SK-N-SH (cell line): ENCODE data around the gene CPA1. TPM values are rescaled to one million over a fixed set of nuclear protein-coding genes. Genes with fewer than 3 reads are reported as not detected.

Experiments
- CTCF ChIA-PET: fragments of 300-600, 350-600 bp; formaldehyde crosslinking; extraction: SDS; loops from one replicate; lab custom pipeline; 2021; lab: Yijun Ruan, JAX
- POLR2A ChIA-PET: fragments of 350-600 bp; sonication (Branson Sonifier 250); formaldehyde crosslinking; extraction: SDS; loops from one replicate; lab custom pipeline; 2020; ENCODE audit warnings: antibody characterized with exemption, inconsistent platforms; lab: Yijun Ruan, JAX
- DNase-seq: peaks from one replicate; pipeline ENCODE4 v3.0.0; 2012
- H2AFZ ChIP-seq: fragments of 200-600 bp; sonication (generic); 2 replicates; pipeline ENCODE4 v1.8.1; 2016; ENCODE audit warnings: antibody characterized with exemption, mild to moderate bottlenecking, low read depth
- H3F3A ChIP-seq: fragments of 200-600 bp; sonication (generic); replicated peaks from 2 replicates; pipeline ENCODE3; 2016; ENCODE audit warnings: antibody characterized with exemption, mild to moderate bottlenecking; ENCODE audit not compliant: insufficient read depth
- H3K27ac ChIP-seq, 2 experiments: fragments of 200-500 bp in 1 of 2; fragments of 200-600 bp in 1 of 2; sonication (Bioruptor generic) in 1 of 2; sonication (generic), shearing (Covaris generic) in 1 of 2; 2 replicates each; pipeline versions ENCODE4 v1.5.1 to v1.6.1; 2014 to 2016; ENCODE audit warnings: low read depth in 2 of 2, inconsistent platforms in 1 of 2, low read length in 1 of 2, mild to moderate bottlenecking in 1 of 2, mixed read lengths in 1 of 2
- H3K27me3 ChIP-seq: fragments of 200-600 bp; sonication (generic), shearing (Covaris generic); 2 replicates; pipeline ENCODE4 v1.6.1; 2016; ENCODE audit warnings: mixed run types; ENCODE audit not compliant: insufficient read depth
- H3K36me3 ChIP-seq, 2 experiments: fragments of 200-500 bp in 1 of 2; fragments of 200-600 bp in 1 of 2; sonication (Bioruptor generic) in 1 of 2; sonication (generic) in 1 of 2; replicated peaks in 1 of 2; 2 replicates each; pipeline versions ENCODE3 to v1.5.1; 2014 to 2016; ENCODE audit warnings: low read length in 1 of 2, mild to moderate bottlenecking in 1 of 2; ENCODE audit not compliant: insufficient read depth in 2 of 2, control insufficient read depth in 1 of 2
- H3K4me1 ChIP-seq, 2 experiments: fragments of 200-500 bp in 1 of 2; fragments of 200-600 bp in 1 of 2; sonication (Bioruptor generic) in 1 of 2; sonication (generic), shearing (Covaris generic) in 1 of 2; 2 replicates each; pipeline versions ENCODE4 v1.5.1 to v1.6.1; 2014 to 2016; ENCODE audit warnings: low read depth in 1 of 2, low read length in 1 of 2, mixed run types in 1 of 2; ENCODE audit not compliant: insufficient read depth in 2 of 2, control insufficient read depth in 1 of 2
- H3K4me2 ChIP-seq: fragments of 200-600 bp; sonication (generic), shearing (Covaris generic); 2 replicates; pipeline ENCODE4 v1.6.1; 2017; ENCODE audit warnings: mixed run types
- H3K4me3 ChIP-seq, 2 experiments: fragments of 200-500 bp in 1 of 2; fragments of 200-600 bp in 1 of 2; sonication (Bioruptor generic) in 1 of 2; sonication (generic), shearing (Covaris generic) in 1 of 2; 2 replicates each; pipeline versions ENCODE4 v1.5.1 to v1.8.1; 2014 to 2016; ENCODE audit warnings: low read depth in 2 of 2, inconsistent platforms in 1 of 2, low read length in 1 of 2, mild to moderate bottlenecking in 1 of 2, mixed read lengths in 1 of 2, moderate library complexity in 1 of 2
- H3K79me2 ChIP-seq: fragments of 200-600 bp; sonication (generic); 2 replicates; pipeline ENCODE4 v1.8.1; 2017; ENCODE audit warnings: mild to moderate bottlenecking; ENCODE audit not compliant: insufficient read depth
- H3K9ac ChIP-seq: fragments of 200-600 bp; sonication (generic); 2 replicates; pipeline ENCODE4 v1.6.1; 2017; ENCODE audit warnings: mixed run types
- H3K9me2 ChIP-seq: fragments of 200-600 bp; sonication (generic); 2 replicates; pipeline ENCODE4 v1.6.1; 2017; ENCODE audit warnings: mixed run types
- H3K9me3 ChIP-seq: fragments of 200-600 bp; sonication (generic); 2 replicates; pipeline ENCODE4 v1.6.1; 2017; ENCODE audit warnings: mixed run types, mild to moderate bottlenecking, moderate library complexity
- H4K20me1 ChIP-seq: fragments of 200-600 bp; sonication (generic); 2 replicates; pipeline ENCODE4 v1.6.1; 2017; ENCODE audit warnings: mild to moderate bottlenecking, mixed run types; ENCODE audit not compliant: insufficient read depth
- EP300 ChIP-seq, 2 experiments: IDR thresholded peaks; 2 replicates each; pipeline versions ENCODE4 v1.4.0 to v1.6.1; 2012; ENCODE audit warnings: borderline replicate concordance in 1 of 2, low read depth in 1 of 2, low read length in 1 of 2
- EZH2phosphoT487 ChIP-seq: fragments of 200-600 bp; sonication (generic); IDR thresholded peaks from 2 replicates; pipeline ENCODE4 v1.6.1; 2017; ENCODE audit warnings: low read depth, mixed run types, mild to moderate bottlenecking, antibody characterized with exemption, moderate library complexity, borderline replicate concordance
- FOXJ3 ChIP-seq: sonication (generic); formaldehyde crosslinking; IDR thresholded peaks from 2 replicates; pipeline ENCODE4 v1.5.1; 2020; ENCODE audit warnings: mild to moderate bottlenecking, missing genetic modification reagents
- GATA2 ChIP-seq: sonication (generic); formaldehyde crosslinking; IDR thresholded peaks from 2 replicates; pipeline ENCODE4 v1.5.0; 2020; ENCODE audit warnings: mild to moderate bottlenecking, missing genetic modification reagents
- JUND ChIP-seq: IDR thresholded peaks from 2 replicates; pipeline ENCODE4 v1.4.0; 2012
- MAX ChIP-seq: IDR thresholded peaks from 2 replicates; pipeline ENCODE4 v1.4.0; 2012; ENCODE audit warnings: low read depth
- MXI1 ChIP-seq: IDR thresholded peaks from 2 replicates; pipeline ENCODE4 v1.6.1; 2012; ENCODE audit warnings: mild to moderate bottlenecking, low read depth, low read length, improper control_type of control experiment
- NFIC ChIP-seq: IDR thresholded peaks from 2 replicates; pipeline ENCODE4 v1.4.0; 2012; ENCODE audit warnings: borderline replicate concordance
- NRF1 ChIP-seq: IDR thresholded peaks from 2 replicates; pipeline ENCODE4 v1.6.1; 2012; ENCODE audit warnings: low read depth, mild to moderate bottlenecking, low read length
- PBX3 ChIP-seq: IDR thresholded peaks from 2 replicates; pipeline ENCODE4; 2012
- POLR2AphosphoS5 ChIP-seq: IDR thresholded peaks from 2 replicates; pipeline ENCODE4 v1.6.1; 2012; ENCODE audit warnings: low read depth, low read length
- RCOR1 ChIP-seq: fragments of 150-350 bp; IDR thresholded peaks from 2 replicates; pipeline ENCODE4 v1.6.1; 2017; ENCODE audit warnings: antibody characterized with exemption, low read length
- RFX5 ChIP-seq: IDR thresholded peaks from 2 replicates; pipeline ENCODE4 v1.6.1; 2012; ENCODE audit warnings: mild to moderate bottlenecking, improper control_type of control experiment, low read length
- SIN3A ChIP-seq: IDR thresholded peaks from 2 replicates; pipeline ENCODE4 v1.6.1; 2012; ENCODE audit warnings: low read depth, mild to moderate bottlenecking, low read length, moderate library complexity, borderline replicate concordance
- SMC3 ChIP-seq: IDR thresholded peaks from 2 replicates; pipeline ENCODE4 v1.6.1; 2012; ENCODE audit warnings: low read depth, low read length, improper control_type of control experiment
- TAF1 ChIP-seq: IDR thresholded peaks from 2 replicates; pipeline ENCODE4 v1.6.1; 2012; ENCODE audit warnings: low read depth, mild to moderate bottlenecking, low read length, moderate library complexity, borderline replicate concordance
- WGBS: methylation state at CpG from one replicate; pipeline ENCODE4 v1.1.6; 2017; ENCODE audit warnings: low lambda C conversion rate; 5-methylcytosine and 5-hydroxymethylcytosine counted together
- polyA plus RNA-seq, 3 experiments: library from polyadenylated mRNA; depleted of rRNA; stranded (reverse); fragments of >200 nt; gene quantifications; 2 replicates each; pipeline ENCODE4 v1.2.3, GENCODE V29; 2012
- TF ChIP-seq, protein P1 (sequence below): fragments of 150-350 bp; IDR thresholded peaks from 2 replicates; pipeline ENCODE4 v1.6.1; 2017; ENCODE audit warnings: antibody characterized with exemption, low read length, low read depth, borderline replicate concordance

Gene CPA1
- polyA plus RNA-seq, 1 of the 3 experiments (the other 2 are of a cell fraction), result 0.05 TPM

DNA sequence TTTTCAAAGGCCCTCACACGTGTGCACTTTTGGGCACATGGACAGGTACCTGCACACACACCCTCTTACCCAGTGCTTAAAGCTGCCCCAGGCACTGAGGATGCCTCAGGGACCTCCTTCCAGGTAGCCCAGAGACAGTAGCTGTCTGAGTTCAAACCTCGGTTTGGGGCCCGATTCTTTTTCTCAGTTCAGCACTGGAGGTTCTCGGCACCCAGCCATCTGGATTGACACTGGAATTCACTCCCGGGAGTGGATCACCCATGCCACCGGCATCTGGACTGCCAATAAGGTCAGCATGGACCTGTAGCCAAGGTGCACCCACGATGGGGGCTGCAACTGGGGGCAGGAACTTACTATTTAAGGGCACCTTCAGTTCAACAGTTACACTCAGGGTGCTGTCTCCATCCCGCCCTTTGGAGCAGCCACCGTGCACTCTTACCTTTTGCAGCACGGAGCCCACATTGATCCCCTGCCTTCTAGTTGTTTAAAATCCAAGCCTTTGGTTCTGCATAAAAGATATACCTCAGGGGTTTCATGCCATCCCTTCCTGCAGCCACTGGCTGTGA, 18.0 kb upstream of the CPA1 start:
- Histone ChIP-seq H3K36me3 (no peaks in the 10 kb centered on the region), H3K27ac (no peak overlapping the region)
- no peak for DNase-seq
- no peak for TF ChIP-seq PBX3
- TF ChIP-seq JUND, result no peak
- no peak for TF ChIP-seq MXI1
- no peak for TF ChIP-seq RFX5
- no peak for TF ChIP-seq RCOR1
- no peak for TF ChIP-seq FOXJ3 (CRISPR knock-in tag)
- TF ChIP-seq EP300 (IDR thresholded peaks at IDR 0.05; ENCODE audit: borderline replicate concordance in 1 of 2, low read depth in 1 of 2, low read length in 1 of 2), result no peak
- TF ChIP-seq NRF1, result no peak
- no peak for TF ChIP-seq POLR2AphosphoS5
- TF ChIP-seq SIN3A, result no peak
- TF ChIP-seq TAF1, result no peak
- no peak for TF ChIP-seq EZH2phosphoT487
- no peak for TF ChIP-seq SMC3
- TF ChIP-seq, protein P1, sequence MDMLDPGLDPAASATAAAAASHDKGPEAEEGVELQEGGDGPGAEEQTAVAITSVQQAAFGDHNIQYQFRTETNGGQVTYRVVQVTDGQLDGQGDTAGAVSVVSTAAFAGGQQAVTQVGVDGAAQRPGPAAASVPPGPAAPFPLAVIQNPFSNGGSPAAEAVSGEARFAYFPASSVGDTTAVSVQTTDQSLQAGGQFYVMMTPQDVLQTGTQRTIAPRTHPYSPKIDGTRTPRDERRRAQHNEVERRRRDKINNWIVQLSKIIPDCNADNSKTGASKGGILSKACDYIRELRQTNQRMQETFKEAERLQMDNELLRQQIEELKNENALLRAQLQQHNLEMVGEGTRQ, result no peak
- no peak for TF ChIP-seq GATA2 (CRISPR knock-in tag)
- TF ChIP-seq NFIC, result no peak
- no peak for TF ChIP-seq MAX
- TF ChIP-seq, all 33 proteins: peak for 0
- Histone ChIP-seq H3K79me2 (no peaks in the 10 kb centered on the region), H3K9ac (no peak overlapping the region), H2AFZ (no peak overlapping the region), H3K4me1 (peaks cover 28 to 38% of the 10 kb centered on the region in 2 experiments), H3K9me2 (no peaks in the 10 kb centered on the region), H3F3A (peaks cover 17% of the 10 kb centered on the region), H4K20me1 (no peaks in the 10 kb centered on the region), H3K4me2 (no peak overlapping the region), H3K9me3 (no peaks in the 10 kb centered on the region), H3K27me3 (no peaks in the 10 kb centered on the region), H3K4me3 (no peak overlapping the region)
- 93% methylated on average over 10 of the region's 10 CpGs for WGBS
- ChIA-PET POLR2A (no interaction called here), CTCF (interaction anchor here (0.7 kb wide), 1 partner anchor 1355 kb away, joined by 3 read pairs; no protein-coding TSS in a partner anchor)
